Measurements from ENCODE around the gene PRRX2.

Gene PRRX2

DNA sequence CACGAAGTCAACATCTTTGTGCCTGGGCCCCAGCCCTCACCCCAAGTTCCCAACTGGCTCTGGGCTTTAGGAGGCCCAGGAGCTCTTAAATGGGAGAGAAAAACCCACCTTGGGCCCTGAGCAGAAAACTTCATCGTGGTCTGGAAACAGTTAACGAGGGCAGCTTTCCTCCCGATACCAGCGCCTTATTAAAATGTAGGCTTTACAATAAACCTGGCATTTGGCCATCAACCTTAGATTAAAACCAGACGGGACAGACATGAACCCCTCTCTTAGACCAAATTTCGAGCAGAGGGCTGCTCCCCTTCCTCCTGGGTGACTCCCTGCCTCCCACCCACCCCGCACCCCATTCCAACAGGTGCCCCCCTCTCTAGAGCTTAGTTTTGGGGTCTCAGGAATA lies 39.4 kb downstream of the PRRX2 start:
- no peak for DNase-seq (ENCODE audit: low read depth, low spot score)

DNA sequence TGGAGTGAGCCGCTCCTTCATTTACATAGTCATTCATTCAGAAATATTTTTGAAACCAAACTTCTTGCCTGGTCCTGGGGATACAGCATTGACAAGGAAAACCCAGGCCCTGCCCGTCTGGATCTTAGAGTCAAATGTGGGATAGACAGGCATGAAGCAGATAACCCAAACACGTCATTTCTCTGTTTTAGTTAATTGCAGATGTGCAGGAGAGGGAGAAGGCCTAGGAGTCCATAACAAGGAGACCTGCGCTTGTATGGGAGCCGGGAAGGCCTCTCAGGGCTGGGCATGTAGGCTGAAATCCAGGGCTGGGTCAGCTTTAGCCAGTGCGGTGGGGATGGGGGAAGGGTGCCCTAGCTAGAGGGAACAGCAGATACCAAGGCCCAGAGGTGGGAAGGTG lies 43.3 kb downstream of the PRRX2 start:
- no peak for DNase-seq (ENCODE audit: low read depth, low spot score)

DNA sequence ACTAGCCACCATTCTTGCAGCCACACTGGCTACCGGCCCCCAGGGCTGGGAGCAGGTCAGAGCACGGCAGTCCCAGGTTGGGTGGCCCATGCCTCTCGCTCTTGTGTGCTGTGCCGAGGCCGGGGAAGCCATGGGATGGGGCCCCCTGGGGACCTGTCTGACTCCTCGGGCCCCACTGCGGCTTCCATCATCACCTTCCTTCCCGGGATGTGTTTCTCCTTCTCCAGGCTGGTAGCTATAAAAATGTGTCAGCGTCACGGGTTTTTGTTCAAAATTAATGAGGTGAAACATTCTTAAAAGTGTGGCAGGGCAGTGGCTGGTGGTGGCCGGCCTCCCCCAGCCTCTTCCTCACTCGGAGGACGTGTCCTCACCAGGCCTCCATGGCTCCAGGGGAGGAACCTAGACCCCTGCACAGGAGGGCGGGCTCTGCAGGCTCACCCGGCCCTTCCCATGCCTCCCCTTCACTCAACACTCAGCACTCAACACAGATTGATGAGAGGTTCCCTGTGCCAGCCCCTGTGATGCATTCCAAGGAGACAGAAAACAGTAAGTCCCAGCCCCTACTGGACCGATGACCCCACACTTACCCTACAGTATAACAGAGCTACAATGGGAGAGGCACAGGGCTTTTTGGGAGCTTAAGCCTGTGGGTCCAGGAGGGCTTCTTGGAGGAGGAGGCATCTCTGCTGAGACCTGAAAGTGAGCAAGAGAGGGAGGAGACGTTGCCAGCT lies 44.2 kb downstream of the PRRX2 start:
- no peak for DNase-seq (ENCODE audit: low read depth, low spot score)

DNA sequence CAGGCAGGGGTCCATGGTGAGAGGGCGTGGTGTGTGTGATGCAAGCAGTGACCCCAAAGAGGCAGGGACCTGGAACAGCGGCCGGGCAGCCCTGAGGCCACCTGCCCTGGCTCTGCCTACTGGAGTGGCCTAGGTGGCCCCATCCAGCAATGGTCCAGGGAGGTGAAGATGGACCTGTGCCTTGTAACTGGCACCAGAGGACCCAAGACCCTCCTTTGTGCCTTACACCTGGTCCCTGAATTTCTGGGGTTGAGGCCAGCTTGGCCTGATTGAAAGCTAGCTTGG lies 44.7 kb downstream of the PRRX2 start:
- no peak for DNase-seq (ENCODE audit: low read depth, low spot score)

DNA sequence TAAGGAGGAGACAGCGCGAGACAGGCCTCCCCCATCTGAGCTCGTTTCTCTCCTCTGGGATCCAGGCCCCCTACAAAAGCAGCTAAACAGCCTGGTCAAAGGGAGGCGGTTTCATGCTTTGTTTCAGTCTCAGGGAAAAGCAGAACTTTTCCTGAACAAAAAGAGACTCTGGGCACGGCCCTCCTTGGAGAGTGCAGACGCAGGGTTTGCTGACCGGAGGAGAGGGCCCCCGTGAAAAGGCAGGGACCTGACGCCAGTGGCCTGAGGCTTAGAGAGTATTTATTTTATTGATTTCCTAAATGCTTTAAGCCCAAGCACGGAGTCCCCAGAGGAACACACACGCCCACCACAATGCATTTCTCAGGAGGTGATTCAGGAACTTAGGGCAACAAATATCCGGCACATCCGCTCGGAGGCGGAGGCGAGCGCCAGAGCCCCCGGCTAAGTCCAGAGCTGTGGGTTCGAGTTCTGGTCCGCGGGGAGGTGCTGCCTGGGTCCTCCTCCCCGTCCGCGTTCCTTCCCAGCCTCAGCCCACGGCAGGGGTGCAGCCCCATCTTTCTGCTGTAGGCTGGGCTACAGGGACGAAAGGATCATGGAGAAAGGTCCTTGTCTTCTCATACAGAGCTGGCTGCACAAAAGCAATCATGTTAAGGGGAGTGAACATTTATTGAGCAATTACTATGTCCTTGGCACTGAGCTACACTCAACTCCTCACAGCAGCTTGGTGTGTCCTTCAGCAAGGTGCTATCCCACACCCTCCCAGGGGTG lies 47.4 kb downstream of the PRRX2 start:
- DNase-seq (ENCODE audit: low read depth, low spot score), result peak; percentile 37

DNA sequence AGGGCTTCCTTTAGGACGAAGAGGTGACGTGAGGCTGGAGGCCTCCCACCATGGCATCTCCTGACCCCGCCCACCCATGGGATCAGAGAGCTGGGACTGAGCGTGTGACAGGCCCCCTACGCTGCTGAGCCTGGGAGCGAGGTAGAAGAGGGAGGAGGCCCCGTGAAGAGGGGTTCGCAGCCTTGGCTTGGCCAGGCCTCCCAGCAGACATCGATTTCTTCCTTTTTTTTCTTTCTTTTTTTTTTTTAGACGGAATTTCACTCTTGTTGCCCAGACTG lies 47.9 kb downstream of the PRRX2 start:
- no peak for DNase-seq (ENCODE audit: low read depth, low spot score)

DNA sequence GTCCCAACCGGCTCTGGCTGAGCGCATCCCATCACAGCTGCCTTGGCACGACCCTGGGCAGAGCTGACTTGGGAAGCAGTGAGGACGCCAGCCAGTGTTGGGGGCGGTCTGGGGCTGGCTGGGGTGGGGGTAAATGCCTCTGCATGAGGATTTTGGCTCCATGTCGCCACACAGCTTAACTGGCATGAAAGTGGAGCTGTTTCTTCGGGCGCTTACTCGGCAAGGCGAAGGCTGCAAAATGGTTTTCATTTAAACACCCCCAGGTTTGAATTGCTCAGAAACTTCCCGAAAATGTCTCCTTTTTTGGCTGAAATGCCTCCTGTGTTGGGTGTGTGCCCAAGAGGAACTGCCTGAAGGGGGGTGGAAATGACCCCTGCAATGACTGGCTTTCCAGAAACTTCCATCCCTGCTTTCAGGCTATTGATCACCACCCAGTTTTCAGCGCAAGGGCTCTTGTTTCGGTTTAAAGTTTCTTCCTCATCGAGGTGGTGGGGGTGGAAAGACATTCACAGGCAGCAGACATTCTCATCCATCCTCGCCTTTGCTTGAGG lies 49.1 kb downstream of the PRRX2 start:
- no peak for DNase-seq (ENCODE audit: low read depth, low spot score)

DNA sequence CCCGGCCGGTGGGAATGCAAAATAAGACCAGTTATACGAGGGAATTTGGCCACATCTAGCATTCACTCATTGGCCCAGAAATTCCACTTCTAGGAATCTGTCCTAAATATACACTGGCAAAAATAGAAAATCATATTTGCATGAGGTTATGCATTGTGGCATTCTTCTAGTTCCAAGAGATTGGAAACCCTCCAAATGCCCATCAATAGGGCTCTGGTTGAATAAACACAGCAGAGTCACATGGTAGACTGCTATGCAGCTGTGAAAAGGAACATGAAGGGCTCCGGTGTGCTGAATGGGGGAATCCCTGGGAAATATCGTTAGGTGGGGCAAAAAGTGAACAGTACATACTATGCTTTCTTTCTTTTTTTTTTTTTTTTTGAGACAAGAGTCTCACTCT lies 50.6 kb downstream of the PRRX2 start:
- no peak for DNase-seq (ENCODE audit: low read depth, low spot score)

DNA sequence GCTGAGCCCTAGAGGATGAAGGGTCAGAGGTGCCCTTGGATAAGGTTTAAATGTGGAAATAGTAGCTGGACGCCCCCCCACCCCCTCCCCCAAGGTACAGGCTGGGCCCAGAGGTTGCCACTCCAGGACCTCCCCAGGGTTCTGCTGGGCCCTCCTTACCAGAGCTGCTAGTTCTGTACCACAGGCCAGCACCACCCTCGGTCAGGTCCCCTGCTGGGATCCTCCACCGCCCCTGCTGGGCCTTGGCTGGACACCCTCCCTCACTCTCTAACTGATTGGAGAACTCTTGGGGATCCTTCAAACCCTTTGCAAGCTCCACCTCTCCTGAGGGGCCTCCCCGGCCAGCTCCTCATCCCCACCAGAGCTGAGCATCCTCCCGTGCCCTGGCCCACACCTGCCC lies 52.5 kb downstream of the PRRX2 start:
- DNase-seq (ENCODE audit: low read depth, low spot score), result no peak

DNA sequence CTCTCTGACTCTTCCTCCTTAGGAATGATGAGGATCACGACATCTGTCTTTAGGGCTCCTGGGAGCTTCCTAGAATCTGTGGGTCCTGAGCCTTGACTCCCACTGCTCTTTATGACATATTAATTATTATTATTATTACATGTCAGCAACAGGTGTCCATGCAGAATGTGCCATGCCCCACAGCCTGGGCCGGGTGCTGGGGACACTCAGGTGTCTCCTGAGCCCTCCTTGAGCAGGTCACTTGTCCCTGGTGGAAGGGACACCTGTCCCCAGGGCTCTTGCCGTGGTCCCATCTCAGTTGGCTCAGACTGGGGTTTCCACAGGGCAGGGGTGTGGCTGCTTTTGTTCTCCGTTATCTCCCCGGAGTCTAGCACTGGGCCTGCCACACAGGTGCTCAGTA lies 53.2 kb downstream of the PRRX2 start:
- DNase-seq (ENCODE audit: low read depth, low spot score), result no peak

DNA sequence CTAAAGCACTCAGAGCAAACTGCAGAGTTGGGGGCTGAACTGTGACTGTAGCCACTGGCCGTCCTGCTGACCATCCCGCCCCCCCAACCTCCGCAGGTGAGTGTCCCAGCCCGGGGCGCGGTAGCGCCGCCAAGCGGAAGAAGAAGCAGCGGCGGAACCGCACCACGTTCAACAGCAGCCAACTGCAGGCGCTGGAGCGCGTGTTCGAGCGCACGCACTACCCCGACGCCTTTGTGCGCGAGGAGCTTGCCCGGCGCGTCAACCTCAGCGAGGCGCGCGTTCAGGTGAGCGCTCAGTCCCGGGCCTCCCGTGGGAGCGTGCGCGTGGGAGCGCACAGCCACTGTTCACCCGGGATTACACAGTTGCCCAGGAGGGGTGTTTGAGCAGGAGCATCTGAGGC lies 53.7 kb downstream of the PRRX2 start:
- DNase-seq (ENCODE audit: low read depth, low spot score), result no peak

DNA sequence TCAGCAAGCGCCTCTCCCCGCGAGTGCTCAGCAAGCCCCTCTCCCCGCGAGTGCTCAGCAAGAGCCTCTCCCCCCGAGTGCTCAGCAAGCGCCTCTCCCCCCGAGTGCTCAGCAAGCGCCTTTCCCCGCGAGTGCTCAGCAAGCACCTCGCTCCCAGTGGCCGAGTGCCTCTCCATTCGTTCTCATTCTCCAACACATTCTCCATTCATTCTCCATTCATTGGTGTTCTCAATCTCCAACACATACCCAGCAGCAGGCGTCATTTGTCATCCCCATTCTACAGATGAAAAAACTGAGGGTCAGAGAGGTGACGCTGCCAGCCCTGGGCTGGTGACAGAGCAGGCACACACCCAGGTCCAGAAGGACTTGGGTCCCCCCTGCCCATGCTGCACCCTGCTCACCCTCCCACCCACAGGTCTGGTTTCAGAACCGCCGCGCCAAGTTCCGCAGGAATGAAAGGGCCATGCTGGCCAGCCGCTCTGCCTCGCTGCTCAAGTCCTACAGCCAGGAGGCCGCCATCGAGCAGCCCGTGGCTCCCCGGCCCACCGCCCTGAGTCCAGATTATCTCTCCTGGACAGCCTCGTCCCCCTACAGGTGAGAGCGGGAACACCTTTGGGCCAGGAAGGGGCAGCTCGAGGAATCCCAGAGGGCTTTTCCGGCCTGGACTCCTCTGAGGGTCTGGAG lies 54.9 kb downstream of the PRRX2 start:
- DNase-seq (ENCODE audit: low read depth, low spot score), result no peak

DNA sequence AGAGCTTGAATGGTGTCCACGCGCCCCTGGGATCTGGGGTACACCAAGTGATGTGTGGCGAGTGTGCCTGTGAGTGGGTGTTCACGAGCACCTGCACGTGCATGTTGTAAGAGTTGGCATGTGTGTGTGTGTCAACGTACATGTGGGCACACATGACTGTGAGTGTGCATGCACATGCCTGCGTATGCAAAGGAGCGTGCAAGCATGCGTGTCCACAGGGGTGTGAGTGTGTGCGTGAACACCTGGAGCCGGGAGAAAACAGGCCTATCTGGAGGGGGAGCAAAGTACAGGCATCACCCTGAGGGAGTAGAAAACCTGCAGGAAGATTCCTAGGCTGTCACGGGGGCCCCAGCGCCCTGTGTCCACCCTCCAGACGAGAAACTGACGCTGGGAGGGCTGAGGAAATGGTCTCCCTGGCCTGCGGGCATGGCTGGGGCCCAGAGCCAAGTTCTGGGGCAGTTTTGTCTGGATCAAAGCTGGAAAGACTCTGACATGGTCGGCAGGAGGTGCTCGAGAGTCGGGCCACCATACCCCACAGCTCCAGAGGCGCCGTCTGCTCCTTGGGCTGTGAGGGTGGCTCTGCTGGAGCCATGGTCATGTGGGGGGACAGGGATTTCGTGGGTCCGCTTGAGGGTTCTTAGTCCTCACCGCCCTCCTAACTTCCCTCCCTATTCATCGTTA lies 55.6 kb downstream of the PRRX2 start:
- no peak for DNase-seq (ENCODE audit: low read depth, low spot score)

DNA sequence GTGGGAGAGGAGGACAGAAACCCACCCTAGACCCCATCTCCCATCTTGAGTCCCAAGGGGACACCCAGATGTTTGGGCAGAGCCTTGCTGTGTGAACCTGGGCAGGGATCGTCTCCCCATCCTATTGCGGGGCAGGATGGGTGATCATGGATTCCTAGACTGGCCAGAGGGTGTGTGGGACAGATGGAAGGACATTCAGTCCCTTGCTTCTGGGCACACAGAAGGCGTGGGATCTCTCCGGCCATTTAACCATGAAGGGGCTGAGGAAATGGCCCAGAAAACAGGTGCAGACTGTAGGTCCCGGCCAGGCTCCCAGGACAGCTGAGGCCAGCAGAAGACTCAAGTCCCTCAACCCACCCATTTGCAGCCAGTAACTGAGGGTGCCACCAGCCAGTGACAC lies 57.5 kb downstream of the PRRX2 start:
- no peak for DNase-seq (ENCODE audit: low read depth, low spot score)

DNA sequence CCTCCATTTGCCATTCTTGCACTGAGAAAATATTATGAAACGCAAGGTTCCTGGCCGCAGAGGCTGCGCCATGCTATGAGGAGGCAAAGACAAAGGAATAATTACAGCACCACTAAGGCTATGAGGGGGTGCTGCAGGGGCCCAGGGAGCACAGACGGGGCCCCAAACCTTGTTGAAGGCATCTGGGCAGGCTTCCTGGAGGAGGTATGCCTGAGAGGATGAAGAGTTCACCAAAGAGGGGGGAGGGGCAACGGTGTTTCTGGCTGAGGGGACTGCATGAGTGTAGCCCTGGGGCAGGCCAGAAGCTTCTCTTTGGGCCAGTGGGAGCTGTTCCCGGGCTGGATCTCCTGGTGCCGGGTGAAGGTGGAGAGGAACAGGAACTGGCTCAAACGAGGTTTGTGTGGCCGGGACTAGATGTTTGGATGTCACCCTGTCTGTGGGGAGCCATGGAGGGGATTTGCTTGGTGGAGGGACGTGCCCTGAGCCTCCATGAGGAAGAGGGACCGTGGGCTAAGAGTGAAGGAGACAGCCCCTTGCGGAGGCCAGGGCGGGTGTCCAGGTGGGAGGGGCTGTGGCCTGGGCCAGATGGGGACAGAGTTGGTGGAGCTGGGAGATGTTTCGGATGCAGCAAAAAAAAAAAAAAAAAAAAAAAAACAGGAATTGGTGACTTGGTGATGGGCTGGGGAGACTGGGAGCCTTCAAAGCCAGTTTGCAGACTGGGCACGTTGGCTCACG lies 59.2 kb downstream of the PRRX2 start:
- DNase-seq (ENCODE audit: low read depth, low spot score), result no peak

DNA sequence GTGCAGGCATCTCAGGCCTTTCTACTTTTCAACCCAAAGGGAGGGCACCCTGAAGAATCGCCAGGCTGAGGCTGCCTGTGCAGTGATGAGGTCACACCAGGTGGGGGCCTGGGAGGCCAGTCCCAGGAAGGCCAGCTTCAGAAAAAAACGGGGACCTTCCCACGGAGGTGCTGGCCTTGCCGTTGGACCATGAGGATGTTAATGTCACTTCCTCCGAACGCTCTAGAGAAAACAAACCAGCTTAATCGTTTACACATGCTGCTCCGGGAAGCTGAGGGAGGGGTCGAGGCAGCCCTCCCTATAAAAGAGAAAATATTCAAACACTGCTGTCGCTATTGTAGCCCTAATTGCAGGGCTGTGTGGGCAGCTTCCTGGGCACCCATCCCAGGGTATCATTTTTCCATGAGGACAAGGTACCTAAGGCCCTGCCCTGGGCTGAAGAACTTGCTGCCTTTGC lies 60.4 kb downstream of the PRRX2 start:
- no peak for DNase-seq (ENCODE audit: low read depth, low spot score)

DNA sequence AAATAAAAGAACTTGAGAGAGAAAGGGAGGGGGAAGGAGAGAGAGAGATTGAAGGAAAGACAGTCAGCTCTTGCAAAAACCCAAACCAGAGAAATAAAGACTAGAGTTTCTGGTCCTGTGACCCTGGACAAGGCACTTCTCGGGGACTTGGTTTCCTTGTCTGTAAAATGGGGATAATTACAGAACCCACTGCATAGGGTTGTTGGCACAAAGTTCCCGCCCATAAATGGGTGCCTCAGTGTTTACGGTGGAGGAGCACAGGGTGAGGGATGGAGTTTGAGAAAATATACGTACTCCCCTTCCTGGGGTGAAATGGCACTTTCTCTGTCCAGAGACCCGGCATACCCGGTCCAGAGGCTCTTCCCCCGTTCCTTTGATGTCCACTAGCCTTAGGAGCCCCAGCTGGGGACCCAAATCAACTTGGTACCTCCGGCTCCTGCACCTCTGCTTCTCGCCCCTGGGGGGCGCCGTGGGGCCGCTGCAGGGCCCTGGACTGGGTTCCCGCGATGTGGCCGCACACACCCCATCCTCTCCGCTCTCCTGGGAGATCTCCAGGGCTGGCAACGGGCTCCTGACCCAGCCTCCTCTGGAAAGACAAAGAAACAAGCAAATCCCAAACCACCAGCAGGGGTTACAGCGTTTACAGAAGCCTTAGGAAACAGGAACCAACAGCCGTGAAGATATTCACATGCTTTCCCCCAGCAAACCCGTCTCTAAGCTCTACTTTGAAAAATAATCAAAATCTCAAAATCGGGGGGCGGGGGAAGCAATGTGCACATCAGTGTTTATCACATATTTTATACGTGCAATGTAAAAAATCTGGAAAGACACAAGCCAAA lies 61.1 kb downstream of the PRRX2 start:
- peak; percentile 61 for DNase-seq (ENCODE audit: low read depth, low spot score)

DNA sequence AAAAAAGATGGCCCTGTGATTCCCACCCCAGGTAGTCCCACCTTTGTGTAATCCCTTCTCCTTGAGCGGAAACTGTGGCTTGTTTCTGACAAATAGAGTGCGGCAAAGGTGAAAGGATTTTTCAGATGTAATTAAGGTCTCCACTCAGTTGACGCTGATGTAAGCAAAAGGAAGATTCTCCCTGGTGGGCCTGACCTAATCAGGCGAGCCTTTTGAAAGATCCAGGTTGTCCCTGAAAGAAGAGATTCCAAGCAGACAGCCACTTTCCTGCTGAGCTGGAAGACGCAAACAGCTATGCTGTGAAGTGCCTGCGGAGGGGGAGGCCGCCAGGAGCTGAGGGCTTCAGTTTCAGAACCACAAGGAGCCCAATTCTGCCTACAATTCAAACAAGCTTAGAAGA lies 63.3 kb downstream of the PRRX2 start:
- DNase-seq (ENCODE audit: low read depth, low spot score), result no peak

DNA sequence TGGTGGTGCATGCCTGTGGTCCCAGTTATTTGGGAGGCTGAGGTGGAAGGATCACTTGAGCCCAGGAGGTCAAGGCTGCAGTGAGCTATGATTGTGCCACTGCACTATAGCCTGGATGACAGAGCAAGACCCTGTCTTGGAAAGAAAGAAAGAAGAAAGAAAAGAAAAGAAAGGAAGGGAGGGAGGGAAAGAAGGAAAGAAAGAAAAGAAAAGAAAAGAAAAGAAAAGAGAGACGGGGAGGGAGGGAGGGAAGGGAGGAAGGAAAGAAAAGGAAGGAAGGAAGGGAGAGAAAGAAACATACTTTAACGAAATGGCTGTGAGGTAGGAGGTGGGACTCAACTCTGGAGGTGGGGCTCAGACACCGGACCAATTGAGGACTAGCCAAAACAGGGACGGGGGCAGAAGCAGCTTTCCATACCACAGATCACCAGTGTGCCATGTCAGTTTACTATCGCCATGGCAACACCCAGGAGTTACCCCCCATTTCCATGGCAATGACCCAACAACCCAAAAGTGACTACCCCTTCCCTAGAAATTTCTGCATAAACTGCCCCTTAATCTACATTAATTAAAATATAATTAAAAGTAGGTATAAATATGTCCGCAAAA lies 66.1 kb downstream of the PRRX2 start:
- DNase-seq (ENCODE audit: low read depth, low spot score), result no peak

DNA sequence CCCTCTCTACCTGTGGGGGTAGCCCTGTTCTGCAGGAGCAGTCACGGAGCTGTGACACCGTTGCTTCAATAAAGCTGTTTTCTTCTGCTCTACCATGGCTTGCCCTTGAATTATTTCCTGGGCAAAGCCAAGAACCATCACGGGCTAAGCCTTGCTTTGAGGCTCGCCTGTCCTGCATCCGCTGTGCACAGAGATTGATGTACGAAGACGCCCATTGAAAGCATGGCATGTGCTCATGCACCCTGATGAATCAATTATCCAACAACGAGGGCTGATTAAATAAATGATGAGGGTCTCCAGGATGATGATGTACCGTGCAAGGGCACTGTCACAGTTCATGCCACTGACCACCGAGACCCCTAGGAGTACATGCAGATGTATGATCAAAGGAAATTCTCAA lies 66.7 kb downstream of the PRRX2 start:
- DNase-seq (ENCODE audit: low read depth, low spot score), result no peak

Measured in smooth muscle cell of the brain vasculature (primary cell).